Measurements from ENCODE around the gene SRSF10.
"Not testable (repeated sequence)": the region's sequence is repeated elsewhere in the genome, so short reads cannot be mapped to it uniquely, and the experiment has no call there.

The SRSF10 gene

DNA sequence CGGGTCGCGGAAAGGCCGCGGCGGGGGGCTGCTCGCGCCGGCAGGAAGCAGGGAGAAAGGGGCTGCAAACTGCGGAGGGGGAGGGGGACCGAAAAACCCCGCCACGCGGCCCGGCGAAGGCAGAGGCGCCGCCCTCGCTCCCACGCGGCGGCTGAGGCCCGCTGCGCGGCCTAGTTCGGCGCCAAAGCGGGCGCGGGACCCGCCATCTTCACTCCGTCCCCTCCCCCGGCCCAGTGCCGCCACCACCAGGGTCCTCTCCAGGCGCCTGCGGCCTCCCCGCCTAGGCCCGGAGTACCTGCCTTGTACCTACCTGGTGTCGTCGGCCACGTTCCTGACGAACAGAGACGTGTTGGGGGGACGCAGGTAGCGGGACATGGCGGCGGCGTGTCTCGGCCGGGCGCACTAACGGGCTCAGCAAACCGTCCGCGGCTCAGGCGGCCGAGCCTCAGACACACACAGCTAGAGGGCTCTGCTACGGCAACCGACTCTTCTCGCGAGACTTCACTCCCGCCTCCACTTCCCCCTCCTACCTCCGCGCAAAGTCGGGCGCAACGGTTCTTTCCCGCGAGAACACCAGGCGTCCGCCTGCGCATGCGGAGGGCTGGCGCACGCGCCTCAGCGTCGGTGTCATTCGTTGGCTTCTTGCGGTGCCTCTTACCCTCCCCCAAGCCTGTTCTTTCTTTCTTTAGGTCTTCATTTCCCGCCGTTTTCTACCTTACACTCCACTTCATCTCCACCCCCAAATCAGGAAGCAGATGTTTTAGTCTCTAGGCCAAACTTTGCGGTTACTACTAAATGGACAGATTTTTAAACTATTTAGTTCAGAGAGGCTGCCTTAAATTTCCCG lies at the start of gene SRSF10:
TSS of gene SRSF10 (minus strand) at position 447 of the 847 bp plus-strand sequence. CDS start at position 375, 72 bp downstream.
- in situ Hi-C loops (cut with HindIII; ENCODE audit: low sequenced_read_pairs), result no loop called here

DNA sequence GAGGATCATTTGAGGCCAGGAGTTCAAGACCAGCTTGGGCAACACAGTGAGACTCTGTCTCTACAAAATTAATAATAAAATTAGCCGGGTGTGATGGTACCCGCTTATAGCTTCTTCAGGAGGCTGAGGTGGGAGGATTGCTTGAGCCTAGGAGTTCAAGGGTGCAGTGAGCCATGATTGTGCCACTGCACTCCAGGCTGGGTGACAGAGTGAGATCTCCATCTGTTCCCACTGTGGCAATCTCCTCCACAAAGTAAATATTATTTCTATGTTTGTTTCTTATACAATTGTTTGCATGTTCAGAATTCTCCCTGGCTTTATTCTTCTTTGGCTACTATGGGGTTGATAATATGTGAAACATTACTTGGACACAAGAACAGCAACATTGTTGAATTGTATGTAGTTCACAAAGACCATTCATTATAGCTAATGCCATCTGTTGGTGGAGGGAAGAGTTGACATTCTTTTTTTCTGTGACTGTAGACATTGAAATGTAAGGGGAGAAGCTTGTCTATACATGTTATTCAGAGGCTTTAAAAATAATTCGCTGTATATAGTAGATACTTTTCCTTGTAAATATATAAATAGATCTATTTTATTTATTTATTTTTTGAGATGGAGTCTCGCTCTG lies 47.8 kb upstream of the SRSF10 start:
- in situ Hi-C loops (cut with HindIII; ENCODE audit: low sequenced_read_pairs), result no loop called here

DNA sequence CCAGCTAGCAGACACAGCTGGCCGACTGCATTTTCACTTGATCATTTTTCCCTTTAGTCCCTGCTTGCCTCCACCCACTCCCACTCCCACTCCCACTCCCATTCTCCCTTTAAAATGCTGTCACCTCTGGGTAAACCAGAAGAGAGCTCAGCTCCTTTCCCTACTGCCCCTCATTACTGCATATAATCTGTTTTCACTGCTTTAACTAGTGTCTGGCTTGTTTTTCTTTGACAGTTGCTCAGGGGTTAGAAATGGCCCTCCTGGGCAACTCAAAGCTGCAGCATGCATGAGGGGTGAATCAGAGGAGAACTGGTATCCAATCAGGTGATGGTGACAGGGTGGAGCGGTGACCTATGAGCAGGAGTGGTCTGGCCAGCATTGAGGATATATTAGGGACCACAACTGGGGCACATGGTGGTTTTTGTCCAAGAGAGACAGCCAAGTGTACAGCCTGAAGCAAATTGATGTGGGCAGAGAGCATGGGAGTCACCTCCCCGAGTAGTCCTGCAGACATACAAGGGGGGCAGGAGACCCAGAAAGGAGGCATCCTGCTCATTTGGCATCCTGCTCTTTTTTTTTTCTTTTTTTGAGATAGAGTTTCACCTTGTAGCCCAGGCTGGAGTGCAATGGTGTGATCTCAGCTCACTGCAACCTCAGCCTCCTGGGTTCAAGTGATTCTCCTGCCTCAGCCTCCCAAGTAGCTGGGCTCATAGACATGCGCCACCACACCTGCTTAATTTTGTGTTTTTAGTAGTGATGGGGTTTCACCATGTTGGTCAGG lies 42.6 kb upstream of the SRSF10 start:
- in situ Hi-C loops (cut with HindIII; ENCODE audit: low sequenced_read_pairs), result no loop called here

DNA sequence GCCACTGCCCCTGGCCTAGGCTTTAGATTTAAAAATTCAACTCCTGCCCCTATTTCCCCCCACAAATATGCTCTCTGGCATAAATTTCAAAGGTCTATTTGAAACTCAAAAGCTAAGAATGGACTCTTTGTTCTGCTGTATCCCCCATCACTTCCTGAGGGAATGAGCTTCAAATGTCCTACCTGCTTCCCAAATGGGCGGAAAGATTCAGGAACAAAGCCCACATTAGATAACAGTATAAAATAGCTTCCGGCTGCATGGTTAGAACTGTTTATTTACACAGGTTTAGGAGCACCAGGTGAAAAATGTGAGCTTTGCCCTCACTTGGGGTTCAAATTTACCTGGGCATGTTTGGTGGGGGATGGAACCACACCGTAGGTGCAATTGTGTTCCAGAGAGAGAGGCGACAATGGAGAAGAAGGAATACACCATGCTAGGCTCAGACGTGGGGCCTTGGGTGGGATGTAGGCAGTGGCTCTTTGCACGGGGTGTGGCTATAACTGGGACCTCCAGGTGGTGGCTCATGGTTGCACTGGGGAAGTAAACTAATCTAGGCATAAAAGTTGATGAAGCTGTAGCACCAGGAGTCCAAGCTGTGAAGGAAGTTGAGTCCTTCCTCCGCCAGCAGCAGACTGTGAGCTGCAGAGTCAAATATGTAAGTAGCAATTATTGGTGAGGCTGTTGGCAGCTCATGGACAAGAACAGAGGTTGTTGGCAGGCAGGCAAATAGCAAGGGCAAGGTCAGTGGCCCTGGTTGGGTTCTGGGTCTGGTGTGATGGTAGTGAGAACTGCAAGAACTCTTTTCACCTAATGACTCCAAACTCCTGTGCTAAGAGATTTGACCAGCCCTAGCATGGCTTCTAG lies 41.5 kb upstream of the SRSF10 start:
- in situ Hi-C loops (cut with HindIII; ENCODE audit: low sequenced_read_pairs), result no loop called here

DNA sequence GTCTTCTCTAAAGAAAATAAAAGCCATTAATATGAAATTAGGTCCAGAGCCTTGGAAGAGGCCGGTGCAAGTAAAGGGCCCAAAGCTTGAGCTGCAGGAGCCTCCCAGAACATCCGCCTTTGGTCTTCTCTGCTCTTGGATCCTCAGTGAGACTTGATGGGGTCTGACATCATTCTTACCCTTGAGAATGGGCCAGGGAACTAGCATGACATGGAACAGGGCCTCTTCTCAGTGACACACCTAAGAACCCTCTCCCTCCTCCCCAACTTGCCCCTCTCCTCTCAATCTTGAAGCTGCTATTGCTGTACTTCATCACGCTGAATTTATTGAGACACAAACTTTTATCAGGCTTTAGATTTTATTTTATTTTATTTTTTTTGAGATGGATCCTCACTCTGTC lies 40.3 kb upstream of the SRSF10 start:
- in situ Hi-C loops (cut with HindIII; ENCODE audit: low sequenced_read_pairs), result no loop called here

DNA sequence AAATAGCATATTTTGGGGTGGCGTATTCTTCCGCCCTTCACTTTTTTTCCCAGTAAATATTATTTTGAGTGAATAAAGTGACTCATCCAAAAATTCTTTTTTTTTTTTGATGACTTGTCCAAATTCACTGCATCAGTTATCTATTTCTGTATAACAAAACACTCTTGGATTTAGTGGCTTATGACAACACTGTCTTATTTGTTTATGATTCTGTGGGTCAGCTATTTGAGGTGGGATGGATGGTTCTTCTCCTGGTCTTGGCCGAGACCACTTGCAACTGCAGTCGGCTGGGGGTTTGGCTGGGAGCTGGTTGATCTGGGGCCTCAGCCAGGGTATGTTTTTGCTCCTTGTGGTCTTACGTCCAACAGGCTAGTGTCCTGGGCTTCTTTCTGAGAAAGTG lies 39.9 kb upstream of the SRSF10 start:
- in situ Hi-C loops (cut with HindIII; ENCODE audit: low sequenced_read_pairs), result no loop called here

DNA sequence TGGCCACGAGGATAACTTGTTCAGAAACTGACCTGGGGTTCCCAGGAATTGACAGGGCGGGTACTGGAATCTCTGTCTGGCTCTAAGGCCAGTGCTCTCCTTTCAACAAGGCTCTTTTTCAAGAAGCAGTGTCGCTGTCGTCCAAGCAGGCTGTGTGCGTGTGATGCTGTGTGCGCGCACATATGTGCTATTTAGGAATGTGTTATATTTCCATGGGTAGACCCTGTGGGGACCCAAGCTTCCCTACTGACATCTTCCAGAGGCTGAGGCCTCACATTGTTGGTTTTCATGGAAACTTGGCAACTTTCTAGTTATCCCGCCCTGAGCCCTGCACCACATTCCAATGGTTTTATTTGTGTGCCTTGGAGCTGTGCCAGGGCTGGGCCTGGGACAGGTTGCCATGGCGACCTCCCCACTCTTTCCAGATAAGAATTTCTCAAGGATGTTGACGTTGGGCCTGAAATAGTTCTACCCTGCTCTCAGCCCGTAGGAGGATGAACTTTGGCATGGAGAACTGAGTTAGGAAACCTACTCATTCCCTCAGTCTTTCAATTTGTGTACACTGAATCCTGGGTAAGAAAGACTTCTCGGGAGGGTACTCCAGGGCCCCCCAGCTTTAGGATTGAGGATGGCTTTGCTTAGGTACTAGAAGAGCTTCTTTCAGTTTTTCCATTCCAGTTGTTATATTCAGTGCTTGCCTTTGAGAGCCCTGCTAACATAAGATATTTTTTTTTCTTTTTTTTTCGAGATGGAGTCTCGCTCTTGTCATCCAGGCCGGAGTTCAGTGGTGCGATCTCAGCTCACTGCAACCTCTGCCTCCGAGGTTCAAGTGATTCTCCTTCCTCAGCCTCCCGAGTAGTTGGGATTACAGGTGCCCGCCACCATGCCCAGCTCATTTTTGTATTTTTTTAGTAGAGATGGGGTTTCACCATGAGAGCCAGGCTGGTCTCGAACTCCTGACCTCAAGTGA lies 38.8 kb upstream of the SRSF10 start:
- in situ Hi-C loops (cut with HindIII; ENCODE audit: low sequenced_read_pairs), result no loop called here

DNA sequence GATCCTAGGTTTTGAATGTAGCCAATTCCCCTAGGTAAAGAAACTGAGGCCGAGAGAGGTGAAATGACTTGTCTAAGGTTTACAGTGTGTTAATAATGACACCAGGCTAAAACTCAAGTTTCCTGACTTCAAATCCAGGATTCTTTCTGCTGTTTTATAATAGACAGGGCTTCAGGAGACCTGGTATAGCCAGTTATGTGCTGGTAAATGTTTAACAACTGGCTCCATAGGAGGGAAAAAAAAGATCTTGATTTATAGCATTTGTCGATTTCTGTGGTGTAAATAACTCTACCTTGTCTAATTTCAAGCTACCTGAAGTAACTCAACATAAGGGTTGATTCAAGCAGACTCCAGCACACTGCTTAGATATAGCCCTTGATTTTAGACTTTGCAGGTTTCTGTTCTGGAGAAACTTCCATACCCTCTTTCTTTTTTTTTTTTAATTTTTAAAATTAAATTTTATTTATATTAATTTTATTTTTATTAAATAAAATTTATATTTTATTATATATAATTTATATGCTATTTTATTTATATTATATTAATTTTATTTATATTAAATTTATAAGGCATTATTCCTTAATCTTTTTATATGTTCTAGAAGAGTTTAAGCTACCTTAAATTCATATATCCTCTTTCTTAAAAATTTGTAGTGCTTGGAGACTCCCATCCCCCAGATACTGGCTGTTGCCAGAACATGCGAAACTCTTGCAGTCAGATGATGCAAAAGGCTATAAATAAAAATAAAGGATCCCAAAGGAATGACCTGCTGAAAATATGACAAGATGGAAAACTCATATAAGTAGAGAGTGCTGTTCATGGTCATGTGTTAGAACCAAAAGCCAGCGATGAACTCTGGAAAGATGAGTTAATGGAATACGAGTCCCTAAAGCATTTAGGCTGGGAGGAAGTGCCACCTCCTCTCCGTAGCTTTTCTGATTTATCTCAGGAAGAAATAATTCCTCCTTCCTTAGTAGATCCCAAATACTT lies 35.4 kb upstream of the SRSF10 start:
- in situ Hi-C loops (cut with HindIII; ENCODE audit: low sequenced_read_pairs), result no loop called here

DNA sequence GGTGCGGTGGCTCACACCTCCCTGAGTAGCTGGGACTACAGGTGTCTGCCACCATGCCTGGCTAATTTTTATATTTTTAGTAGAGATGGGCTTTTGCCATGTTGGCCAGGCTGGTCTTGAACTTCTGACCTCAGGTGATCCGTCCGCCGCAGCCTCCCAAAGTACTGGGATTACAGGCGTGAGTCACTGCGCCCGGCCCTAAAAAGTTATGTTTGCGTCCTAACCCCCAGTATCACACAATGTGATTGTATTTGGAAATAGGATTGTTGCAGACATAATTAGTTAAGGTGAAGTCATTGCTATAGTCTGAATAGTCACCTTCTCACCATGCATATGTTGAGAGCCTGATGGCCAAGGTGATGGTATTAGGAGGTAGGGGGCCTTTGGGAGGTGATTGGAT lies 32.8 kb upstream of the SRSF10 start:
- in situ Hi-C loops (cut with HindIII; ENCODE audit: low sequenced_read_pairs), result not testable (repeated sequence)

DNA sequence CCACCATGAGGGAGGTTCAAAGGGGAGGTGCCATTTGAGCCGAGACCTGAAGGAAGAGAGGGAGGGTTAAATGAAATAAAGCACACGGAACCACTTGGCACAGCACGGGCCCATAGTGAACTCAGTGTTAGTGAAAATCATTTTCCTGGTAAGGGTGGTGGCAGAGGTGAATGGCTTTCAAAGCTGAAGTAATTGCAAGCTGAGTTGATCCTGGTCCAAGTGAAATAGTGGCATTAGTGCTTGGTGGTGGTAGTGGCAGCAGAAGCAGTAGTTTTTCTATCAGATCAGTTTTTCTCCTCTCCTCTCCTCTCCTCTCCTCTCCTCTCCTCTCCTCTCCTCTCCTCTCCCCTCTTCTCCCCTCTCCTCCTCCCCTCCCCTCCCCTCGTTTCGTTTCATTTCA lies 30.5 kb upstream of the SRSF10 start:
- in situ Hi-C loops (cut with HindIII; ENCODE audit: low sequenced_read_pairs), result no loop called here

DNA sequence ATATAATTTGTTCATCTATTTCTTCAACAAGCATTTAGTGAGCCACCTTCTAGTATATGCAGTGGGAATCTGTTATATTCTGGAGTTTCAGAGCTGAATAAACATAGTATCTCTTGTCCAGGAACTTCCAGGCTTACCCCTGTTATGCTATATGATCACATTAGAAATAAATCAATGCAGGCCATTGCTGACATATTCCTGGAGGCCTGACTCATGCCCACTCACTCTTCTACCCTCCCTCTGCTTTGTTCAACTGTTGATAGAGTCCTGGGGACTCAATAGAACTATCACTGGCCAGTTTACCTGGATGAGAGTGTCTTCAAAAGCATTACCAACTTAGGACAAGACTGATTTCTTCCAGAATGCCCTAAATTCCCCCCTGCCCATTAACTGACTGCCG lies 29.3 kb upstream of the SRSF10 start:
- in situ Hi-C loops (cut with HindIII; ENCODE audit: low sequenced_read_pairs), result no loop called here

DNA sequence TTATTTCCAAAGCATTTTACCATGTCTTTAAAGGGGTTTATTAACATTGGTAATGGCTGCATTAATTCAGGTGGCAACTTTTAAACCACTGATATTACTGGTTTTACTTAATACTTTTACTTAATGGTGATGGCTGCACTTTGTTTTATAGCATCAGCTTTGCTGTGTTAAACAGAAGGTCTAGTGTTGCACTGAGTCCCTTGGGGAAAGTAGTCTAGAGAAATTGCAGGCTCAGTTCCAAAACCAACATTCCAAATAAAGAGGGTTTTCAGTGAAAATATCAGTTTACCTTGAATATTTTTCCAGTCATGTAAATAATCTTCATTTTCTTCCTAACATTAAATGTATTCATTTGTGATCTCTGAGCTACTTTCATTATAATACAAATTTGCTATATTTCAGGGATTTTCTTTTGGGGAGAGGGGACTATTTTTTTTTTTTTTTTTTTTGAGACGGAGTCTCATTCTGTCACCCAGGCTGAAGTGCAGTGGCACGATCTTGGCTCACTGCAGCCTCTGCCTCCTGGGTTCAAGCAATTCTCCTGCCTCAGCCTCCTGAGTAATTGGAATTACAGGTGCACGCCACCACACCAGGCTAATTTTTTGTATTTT lies 28.6 kb upstream of the SRSF10 start:
- in situ Hi-C loops (cut with HindIII; ENCODE audit: low sequenced_read_pairs), result not testable (repeated sequence)

DNA sequence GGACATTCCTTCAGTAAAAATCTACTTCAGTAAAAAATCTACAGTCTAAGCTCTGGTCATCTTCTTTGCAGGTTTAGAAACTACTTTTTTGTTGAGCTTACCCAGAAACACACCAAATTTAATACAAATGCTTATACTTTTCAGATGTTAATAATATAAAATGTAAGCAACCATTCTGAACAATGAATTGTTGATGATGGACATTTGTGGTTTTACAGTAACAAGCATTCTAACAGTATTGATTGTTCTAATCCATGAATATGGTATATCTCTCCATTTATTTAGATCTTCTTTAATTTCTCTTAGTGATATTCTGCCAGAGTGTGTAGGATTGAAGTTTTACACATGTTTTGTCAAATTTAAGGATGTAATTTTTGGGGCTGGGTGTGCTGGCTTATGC lies 27.0 kb upstream of the SRSF10 start:
- in situ Hi-C loops (cut with HindIII; ENCODE audit: low sequenced_read_pairs), result no loop called here

DNA sequence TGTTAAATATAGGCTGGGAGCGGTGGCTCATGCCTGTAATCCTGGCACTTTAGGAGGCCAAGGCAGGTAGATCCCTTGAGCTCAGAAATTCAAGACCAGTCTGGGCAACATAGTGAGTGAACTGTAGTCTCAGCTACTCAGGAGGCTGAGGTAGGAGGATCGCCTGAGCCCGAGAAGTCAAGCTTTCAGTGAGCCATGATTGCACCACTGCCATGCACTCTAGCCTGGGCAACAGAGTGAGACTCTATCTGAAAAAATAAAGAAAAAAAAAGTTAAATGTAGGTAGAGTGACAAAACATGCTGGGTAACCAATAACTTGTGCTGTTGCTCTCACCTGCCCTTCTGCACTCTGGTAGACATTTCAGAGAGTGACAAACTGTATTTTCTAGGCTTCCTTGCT lies 25.0 kb upstream of the SRSF10 start:
- in situ Hi-C loops (cut with HindIII; ENCODE audit: low sequenced_read_pairs), result no loop called here

DNA sequence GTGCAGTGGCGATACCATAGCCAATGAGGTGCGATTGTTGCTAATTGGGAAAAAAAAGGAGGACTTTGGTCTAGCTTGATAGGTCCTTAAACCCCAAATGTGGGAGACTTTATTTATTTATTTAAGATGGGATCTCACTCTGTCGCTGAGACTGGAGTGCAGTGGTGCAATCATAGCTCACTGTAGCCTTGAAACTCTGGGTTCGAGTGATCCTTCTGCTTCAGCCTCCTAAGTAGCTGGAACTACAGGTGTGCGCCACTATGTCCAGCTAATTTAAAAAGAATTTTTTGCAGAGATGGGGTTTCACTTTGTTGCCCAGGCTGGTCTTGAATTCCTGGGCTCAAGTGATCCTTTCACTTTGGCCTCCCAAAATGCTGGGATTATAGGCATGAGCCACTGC lies 24.0 kb upstream of the SRSF10 start:
- in situ Hi-C loops (cut with HindIII; ENCODE audit: low sequenced_read_pairs), result no loop called here

DNA sequence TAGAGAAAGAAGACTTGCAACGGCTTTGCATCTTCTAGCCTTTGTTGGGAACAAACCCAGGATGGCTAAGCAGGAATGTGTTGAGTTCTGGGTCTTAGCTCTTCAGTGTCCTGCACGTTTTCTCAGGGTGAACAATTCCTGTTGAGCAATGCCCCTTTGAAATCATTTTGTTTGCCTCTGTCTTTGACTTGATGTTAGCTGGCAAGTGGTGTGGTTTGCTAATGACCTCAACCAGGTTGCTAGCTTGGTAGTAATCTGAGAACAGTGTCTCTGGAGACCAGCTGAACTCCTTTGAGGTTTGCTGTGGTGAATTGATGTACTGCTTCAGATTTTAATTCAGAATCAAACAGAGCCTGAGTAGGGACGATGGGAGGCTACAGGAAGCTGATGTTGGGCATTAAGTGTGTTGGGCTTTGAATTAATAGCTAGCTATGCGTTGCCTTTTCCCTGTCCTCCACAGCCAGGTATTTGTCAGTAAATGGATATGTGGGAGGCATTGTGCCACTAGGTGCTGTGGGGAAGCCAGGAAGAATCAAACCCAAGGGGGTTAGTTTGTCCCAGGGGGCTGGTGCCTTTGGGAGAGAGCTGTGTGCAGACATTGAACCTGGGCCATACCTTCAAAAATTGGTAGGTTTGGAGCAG lies 23.3 kb upstream of the SRSF10 start:
- in situ Hi-C loops (cut with HindIII; ENCODE audit: low sequenced_read_pairs), result no loop called here

DNA sequence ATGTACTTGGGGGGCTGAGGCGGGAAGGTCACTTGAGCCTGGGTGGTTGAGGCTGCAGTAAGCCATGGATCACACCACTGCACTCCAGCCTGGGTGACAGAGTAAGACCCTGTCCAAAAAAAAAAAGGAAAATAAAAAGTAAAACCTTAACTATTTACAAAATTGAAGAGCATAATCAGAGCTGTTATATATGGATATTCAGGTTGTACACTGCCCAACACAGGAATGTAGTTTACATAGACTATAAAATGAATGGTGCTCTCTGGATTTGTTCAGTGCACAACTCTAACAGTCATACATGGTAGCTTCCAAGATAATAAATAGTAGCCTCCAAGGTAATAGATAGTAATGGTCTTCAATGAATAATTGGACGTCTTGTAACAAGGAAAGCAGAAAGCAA lies 22.6 kb upstream of the SRSF10 start:
- in situ Hi-C loops (cut with HindIII; ENCODE audit: low sequenced_read_pairs), result no loop called here
